ENCODE measurements around the gene PADI4. TPM values are rescaled to one million over a fixed set of nuclear protein-coding genes. Genes with fewer than 3 reads are reported as not detected.
"Not testable (repeated sequence)": the region's sequence is repeated elsewhere in the genome, so short reads cannot be mapped to it uniquely, and the experiment has no call there.

The PADI4 gene
- total and polyA plus RNA-seq, 2 of the 8 experiments (the other 6 are each of a cell fraction or from before 2014, with no cell fraction given): 0.29 TPM; not detected in 1

- TF ChIP-seq SIN3A (conservative IDR thresholded peaks at IDR 0.05 in 1 of 2, IDR thresholded peaks at IDR 0.05 in 1 of 2; ENCODE audit: low read depth in 1 of 2, low read length in 2 of 2): no peak
- no peak for TF ChIP-seq POU5F1 (IDR thresholded peaks at IDR 0.05; ENCODE audit: low read depth, low read length)
- no peak for TF ChIP-seq RNF2 (IDR thresholded peaks at IDR 0.05; ENCODE audit: borderline replicate concordance, low read depth, low read length, missing control alignments, poor library complexity, severe bottlenecking)
- no peak for TF ChIP-seq ASH2L (IDR thresholded peaks at IDR 0.05; ENCODE audit: low read length)
- no peak for TF ChIP-seq BACH1 (IDR thresholded peaks at IDR 0.05; ENCODE audit: low read length)
These were observed 34.0 kb downstream of the PADI4 start (continued) for GRCh38 chr1:17342014-17342441.

GRCh38 chr1:17345506-17345905 is 37.5 kb downstream of the PADI4 start:
- not testable (repeated sequence) for H3K9me3 ChIP-seq (ENCODE audit: insufficient read depth in 2 of 2, low read depth in 1 of 2, low read length in 1 of 2); H2AFZ ChIP-seq (ENCODE audit: low read length); H4K20me1 ChIP-seq (replicated peaks in 1 of 2; ENCODE audit: control insufficient read depth in 1 of 2, insufficient read depth in 2 of 2, low read length in 2 of 2); H3K4me3 ChIP-seq (ENCODE audit: extremely low read depth in 1 of 4, insufficient read depth in 2 of 4, low read depth in 3 of 4, low read length in 4 of 4); H3K23ac ChIP-seq (ENCODE audit: insufficient read length); H3K18ac ChIP-seq (ENCODE audit: extremely low read depth, low read length); H3K79me1 ChIP-seq (ENCODE audit: low read depth, low read length); H3K4me2 ChIP-seq (ENCODE audit: insufficient read depth in 1 of 2, low read depth in 2 of 2, low read length in 2 of 2); H3K4ac ChIP-seq (replicated peaks; ENCODE audit: insufficient read length, low read depth, low read length); H3K36me3 ChIP-seq (ENCODE audit: control insufficient read depth in 2 of 4, insufficient read depth in 4 of 4, low read length in 3 of 4); H3K79me2 ChIP-seq (ENCODE audit: control insufficient read depth in 1 of 2, insufficient read depth in 2 of 2, low read length in 2 of 2); DNase-seq (ENCODE audit: low read depth in 1 of 2, low spot score in 2 of 2); H2AK5ac ChIP-seq (ENCODE audit: low read depth, low read length); H2BK5ac ChIP-seq (ENCODE audit: low read depth, low read length); H3K27ac ChIP-seq (ENCODE audit: low read depth, low read length); H2BK120ac ChIP-seq (replicated peaks; ENCODE audit: low read depth, low read length); FAIRE-seq; H3K27me3 ChIP-seq (replicated peaks in 1 of 4; ENCODE audit: control insufficient read depth in 3 of 4, extremely low read depth in 1 of 4, insufficient read depth in 3 of 4, low read length in 3 of 4); H4K91ac ChIP-seq (replicated peaks; ENCODE audit: insufficient read length, low read length); H3K14ac ChIP-seq (ENCODE audit: insufficient read length); H3K9ac ChIP-seq (replicated peaks in 1 of 4; ENCODE audit: extremely low read depth in 1 of 4, low read depth in 3 of 4, low read length in 3 of 4); H3K4me1 ChIP-seq (replicated peaks in 1 of 4; ENCODE audit: control insufficient read depth in 3 of 4, insufficient read depth in 4 of 4, low read length in 3 of 4); H2BK12ac ChIP-seq (ENCODE audit: low read depth, low read length); H2BK15ac ChIP-seq (ENCODE audit: low read length); H4K8ac ChIP-seq (ENCODE audit: extremely low read depth, insufficient read depth, low read length); H2BK20ac ChIP-seq (ENCODE audit: low read length); H3K56ac ChIP-seq (replicated peaks; ENCODE audit: insufficient read length, low read depth, low read length); H3K23me2 ChIP-seq (ENCODE audit: low read depth, low read length); H4K5ac ChIP-seq (ENCODE audit: insufficient read length, low read depth, low read length)
- CTCF ChIA-PET (ENCODE audit: partially characterized antibody): interaction anchor here (1.3 to 3.0 kb wide), 2 partner anchors 10 to 28 kb away, joined by 3 to 14 read pairs; no protein-coding TSS in a partner anchor
- POLR2A ChIA-PET (ENCODE audit: partially characterized antibody): interaction anchor here (1.2 kb wide), 1 partner anchor 60 kb away, joined by 3 read pairs; no protein-coding TSS in a partner anchor
- 91% methylated on average over 5 of the region's 5 CpGs; no CpG with 5 or more reads in 1 of the 2 experiments for WGBS, 2 experiments (ENCODE audit: extremely low coverage in 1 of 2, insufficient coverage in 1 of 2, insufficient read length in 1 of 2, insufficient replicate concordance in 2 of 2, low coverage in 1 of 2, low lambda C conversion rate in 2 of 2, missing lambda C conversion rate in 1 of 2)

All from H1 (cell line).